HCT116 (cell line): ENCODE data around the gene FUOM.

Experiments
- EZH2 ChIP-seq: fragments of 200-600 bp; sonication (generic); IDR thresholded peaks from 2 replicates; pipeline ENCODE4 v1.6.1; 2017; ENCODE audit warnings: antibody characterized with exemption, mixed run types
- EZH2phosphoT487 ChIP-seq: fragments of 200-600 bp; IDR thresholded peaks from 2 replicates; pipeline ENCODE4 v1.6.1; 2018; ENCODE audit warnings: antibody characterized with exemption, borderline replicate concordance
- JUND ChIP-seq: IDR thresholded peaks from 2 replicates; pipeline ENCODE4 v1.6.1; 2012
- POLR2A ChIP-seq: IDR thresholded peaks from 2 replicates; pipeline ENCODE4 v1.7.0; 2011; ENCODE audit warnings: borderline replicate concordance; ENCODE audit not compliant: insufficient read depth, insufficient read length; ENCODE audit errors: extremely low read depth
- POLR2AphosphoS5 ChIP-seq: IDR thresholded peaks from 2 replicates; pipeline ENCODE4 v1.6.1; 2011; ENCODE audit warnings: mild to moderate bottlenecking, low read depth, low read length, moderate library complexity
- ZNF274 ChIP-seq: fragments of 200-500 bp; sonication (Bioruptor generic); IDR thresholded peaks from 2 replicates; pipeline ENCODE4 v1.6.1; 2014; ENCODE audit warnings: mild to moderate bottlenecking, low read depth, low read length, inconsistent platforms
- TF ChIP-seq, protein P1 (sequence below), 3 experiments: fragments of 200-600 bp in 1 of 3; sonication (generic) in 1 of 3; IDR thresholded peaks in 2 of 3; conservative IDR thresholded peaks in 1 of 3; 2 replicates each; pipeline ENCODE4 v1.5.1; 2012 to 2017; ENCODE audit warnings: low read depth in 2 of 3, low read length in 2 of 3, antibody characterized with exemption in 1 of 3, borderline replicate concordance in 1 of 3, control low read depth in 1 of 3, mild to moderate bottlenecking in 1 of 3, mixed read lengths in 1 of 3, mixed run types in 1 of 3, moderate library complexity in 1 of 3; ENCODE audit not compliant: insufficient read depth in 1 of 3
- TF ChIP-seq, protein P2 (sequence below): IDR thresholded peaks from 2 replicates; pipeline ENCODE4 v1.6.1; 2012; ENCODE audit warnings: low read depth

DNA sequence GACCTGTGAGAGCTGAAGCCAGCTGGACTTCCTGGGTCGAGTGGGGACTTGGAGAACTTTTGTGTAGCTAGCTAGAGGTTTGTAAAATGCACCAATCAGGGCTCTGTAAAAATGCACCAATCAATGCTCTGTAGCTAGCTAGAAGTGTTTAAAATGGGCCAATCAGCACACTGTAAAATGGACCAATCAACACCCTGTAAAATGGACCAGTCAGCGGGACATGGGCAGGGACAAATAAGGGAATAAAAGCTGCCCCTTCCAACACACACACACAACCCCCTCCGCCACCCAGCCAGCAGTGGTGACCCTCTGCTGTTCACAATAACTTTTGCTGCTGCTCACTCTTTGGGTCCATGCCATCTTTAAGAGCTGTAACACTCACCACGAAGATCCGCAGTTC lies 42.0 kb downstream of the FUOM start:
- TF ChIP-seq, protein P1, sequence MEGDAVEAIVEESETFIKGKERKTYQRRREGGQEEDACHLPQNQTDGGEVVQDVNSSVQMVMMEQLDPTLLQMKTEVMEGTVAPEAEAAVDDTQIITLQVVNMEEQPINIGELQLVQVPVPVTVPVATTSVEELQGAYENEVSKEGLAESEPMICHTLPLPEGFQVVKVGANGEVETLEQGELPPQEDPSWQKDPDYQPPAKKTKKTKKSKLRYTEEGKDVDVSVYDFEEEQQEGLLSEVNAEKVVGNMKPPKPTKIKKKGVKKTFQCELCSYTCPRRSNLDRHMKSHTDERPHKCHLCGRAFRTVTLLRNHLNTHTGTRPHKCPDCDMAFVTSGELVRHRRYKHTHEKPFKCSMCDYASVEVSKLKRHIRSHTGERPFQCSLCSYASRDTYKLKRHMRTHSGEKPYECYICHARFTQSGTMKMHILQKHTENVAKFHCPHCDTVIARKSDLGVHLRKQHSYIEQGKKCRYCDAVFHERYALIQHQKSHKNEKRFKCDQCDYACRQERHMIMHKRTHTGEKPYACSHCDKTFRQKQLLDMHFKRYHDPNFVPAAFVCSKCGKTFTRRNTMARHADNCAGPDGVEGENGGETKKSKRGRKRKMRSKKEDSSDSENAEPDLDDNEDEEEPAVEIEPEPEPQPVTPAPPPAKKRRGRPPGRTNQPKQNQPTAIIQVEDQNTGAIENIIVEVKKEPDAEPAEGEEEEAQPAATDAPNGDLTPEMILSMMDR (IDR thresholded peaks at IDR 0.05 in 2 of 3, conservative IDR thresholded peaks at IDR 0.05 in 1 of 3; ENCODE audit: borderline replicate concordance in 1 of 3, insufficient read depth in 1 of 3, low read depth in 2 of 3, low read length in 2 of 3), result no peak
- TF ChIP-seq ZNF274, result no peak
- no peak for TF ChIP-seq POLR2A
- TF ChIP-seq EZH2, result no peak
- TF ChIP-seq, protein P2, sequence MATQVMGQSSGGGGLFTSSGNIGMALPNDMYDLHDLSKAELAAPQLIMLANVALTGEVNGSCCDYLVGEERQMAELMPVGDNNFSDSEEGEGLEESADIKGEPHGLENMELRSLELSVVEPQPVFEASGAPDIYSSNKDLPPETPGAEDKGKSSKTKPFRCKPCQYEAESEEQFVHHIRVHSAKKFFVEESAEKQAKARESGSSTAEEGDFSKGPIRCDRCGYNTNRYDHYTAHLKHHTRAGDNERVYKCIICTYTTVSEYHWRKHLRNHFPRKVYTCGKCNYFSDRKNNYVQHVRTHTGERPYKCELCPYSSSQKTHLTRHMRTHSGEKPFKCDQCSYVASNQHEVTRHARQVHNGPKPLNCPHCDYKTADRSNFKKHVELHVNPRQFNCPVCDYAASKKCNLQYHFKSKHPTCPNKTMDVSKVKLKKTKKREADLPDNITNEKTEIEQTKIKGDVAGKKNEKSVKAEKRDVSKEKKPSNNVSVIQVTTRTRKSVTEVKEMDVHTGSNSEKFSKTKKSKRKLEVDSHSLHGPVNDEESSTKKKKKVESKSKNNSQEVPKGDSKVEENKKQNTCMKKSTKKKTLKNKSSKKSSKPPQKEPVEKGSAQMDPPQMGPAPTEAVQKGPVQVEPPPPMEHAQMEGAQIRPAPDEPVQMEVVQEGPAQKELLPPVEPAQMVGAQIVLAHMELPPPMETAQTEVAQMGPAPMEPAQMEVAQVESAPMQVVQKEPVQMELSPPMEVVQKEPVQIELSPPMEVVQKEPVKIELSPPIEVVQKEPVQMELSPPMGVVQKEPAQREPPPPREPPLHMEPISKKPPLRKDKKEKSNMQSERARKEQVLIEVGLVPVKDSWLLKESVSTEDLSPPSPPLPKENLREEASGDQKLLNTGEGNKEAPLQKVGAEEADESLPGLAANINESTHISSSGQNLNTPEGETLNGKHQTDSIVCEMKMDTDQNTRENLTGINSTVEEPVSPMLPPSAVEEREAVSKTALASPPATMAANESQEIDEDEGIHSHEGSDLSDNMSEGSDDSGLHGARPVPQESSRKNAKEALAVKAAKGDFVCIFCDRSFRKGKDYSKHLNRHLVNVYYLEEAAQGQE, result no peak
- TF ChIP-seq JUND, result no peak
- no peak for TF ChIP-seq EZH2phosphoT487
- TF ChIP-seq POLR2AphosphoS5, result no peak
